T-cell (primary cell): ENCODE data around the gene NLRC3. TPM values are rescaled to one million over a fixed set of nuclear protein-coding genes. Genes with fewer than 3 reads are reported as not detected.

ENCODE experiments used
- ATAC-seq, 4 experiments: fragments of 200-7000 bp in 3 of 4; fragments of 150-1000 bp in 1 of 4; cut with Tn5 transposase; replicated peaks in 1 of 4; 1 replicate in 3 of 4; 2 replicates in 1 of 4; pipeline ENCODE4 v1.10.0; 2021; ENCODE audit warnings: moderate library complexity in 3 of 4, mild to moderate bottlenecking in 2 of 4, moderate number of reproducible peaks in 1 of 4
- CTCF ChIA-PET, 2 donors: fragments of 300-600 bp; sonication (Branson Sonifier 250); formaldehyde crosslinking; loops; one replicate each; lab custom pipeline; 2022; ENCODE audit warnings: antibody characterized with exemption in 2 of 2; lab: Charles Lee
- POLR2A ChIA-PET, 2 donors: fragments of 300-600 bp; sonication (Branson Sonifier 250); formaldehyde crosslinking; loops; one replicate each; lab custom pipeline; 2022; ENCODE audit warnings: antibody characterized with exemption in 2 of 2; lab: Charles Lee
- DNase-seq, 35 experiments: peaks; one replicate each; pipeline versions ENCODE4 v3.0.0 to v3.0.0-alpha.2; 2013 to 2023
- H3K27ac ChIP-seq: one replicate; pipeline ENCODE4 v1.5.1; 2013; ENCODE audit warnings: low read length
- H3K27me3 ChIP-seq, 2 experiments: replicated peaks in 1 of 2; 1 replicate in 1 of 2; 2 replicates in 1 of 2; pipeline versions ENCODE4 v1.6.1 to v1.7.0; 2013; ENCODE audit warnings: low read length in 1 of 2, mixed read lengths in 1 of 2; ENCODE audit not compliant: control insufficient read depth in 2 of 2, insufficient read depth in 2 of 2; ENCODE audit errors: extremely low read depth in 1 of 2
- H3K36me3 ChIP-seq, 2 donors: 1 replicate in 1 of 2; 2 replicates in 1 of 2; pipeline versions ENCODE4 v1.6.1 to v1.7.0; 2013; ENCODE audit warnings: low read length in 1 of 2; ENCODE audit not compliant: control insufficient read depth in 2 of 2, insufficient read depth in 1 of 2; ENCODE audit errors: extremely low read depth in 1 of 2
- H3K4me1 ChIP-seq, 2 experiments: 1 replicate in 1 of 2; 2 replicates in 1 of 2; pipeline versions ENCODE4 v1.6.1 to v1.7.0; 2013; ENCODE audit warnings: low read length in 2 of 2, mixed read lengths in 1 of 2; ENCODE audit not compliant: insufficient read depth in 2 of 2, control insufficient read depth in 1 of 2; ENCODE audit errors: extremely low read depth in 1 of 2
- H3K4me3 ChIP-seq, 2 donors: 1 replicate in 1 of 2; 2 replicates in 1 of 2; pipeline versions ENCODE4 v1.5.1 to v1.7.0; 2013; ENCODE audit warnings: mild to moderate bottlenecking in 2 of 2, low read length in 1 of 2, moderate library complexity in 1 of 2; ENCODE audit not compliant: control insufficient read depth in 1 of 2; ENCODE audit errors: extremely low read depth in 1 of 2
- H3K9me3 ChIP-seq: 2 replicates; pipeline ENCODE4 v1.7.0; 2013
- H3K27ac Mint-ChIP-seq, 2 donors: one replicate each; pipeline ENCODE4 v1.8.0; 2020 to 2021; ENCODE audit warnings: mild to moderate bottlenecking in 2 of 2, mixed read lengths in 2 of 2
- H3K27me3 Mint-ChIP-seq, 2 donors: one replicate each; pipeline ENCODE4 v1.8.0; 2021 to 2022; ENCODE audit warnings: mixed read lengths in 2 of 2
- H3K36me3 Mint-ChIP-seq: one replicate; pipeline ENCODE4 v1.8.0; 2021; ENCODE audit warnings: mixed read lengths
- H3K4me1 Mint-ChIP-seq, 3 donors: one replicate each; pipeline ENCODE4 v1.8.0; 2020 to 2022; ENCODE audit warnings: mixed read lengths in 3 of 3, mild to moderate bottlenecking in 1 of 3
- H3K4me3 Mint-ChIP-seq, 3 donors: one replicate each; pipeline ENCODE4 v1.8.0; 2020 to 2022; ENCODE audit warnings: mild to moderate bottlenecking in 3 of 3, mixed read lengths in 3 of 3, moderate library complexity in 3 of 3
- H3K9me3 Mint-ChIP-seq, 3 donors: one replicate each; pipeline ENCODE4 v1.8.0; 2020 to 2022; ENCODE audit warnings: mixed read lengths in 3 of 3
- WGBS: methylation state at CpG from one replicate; pipeline ENCODE4 v1.1.5; 2013; ENCODE audit warnings: missing lambda C conversion rate; ENCODE audit not compliant: insufficient coverage; 5-methylcytosine and 5-hydroxymethylcytosine counted together
- total RNA-seq, 35 experiments: library from RNA in 6 of 35; stranded (reverse) in 6 of 35; fragments of 120-200 nt in 1 of 35; gene quantifications; one replicate each; pipeline versions ENCODE4 v1.2.1 to v1.2.4 and lab custom pipeline; 2013 to 2026

NLRC3 gene
- total RNA-seq, 5 donors from 2014 or later (not counting 1 experiment from before 2014, with no cell fraction given), result 75.6 to 178 (median 160) TPM

GRCh38 chr16:3570420-3571062 lies 6.7 kb downstream of the NLRC3 start:
- peaks cover 29 to 45% (median 34%) of the 10 kb centered on the region in 3 donors for H3K4me1 Mint-ChIP-seq
- H3K4me3 ChIP-seq, result no peak overlapping the region
- ATAC-seq, result no peak
- H3K9me3 ChIP-seq, result no peaks in the 10 kb centered on the region
- ChIA-PET POLR2A (interaction anchor here in 1 of 2 donors (0.7 kb wide), 1 partner anchor 599 kb away, joined by 6 read pairs; no protein-coding TSS in a partner anchor), CTCF (no interaction called here)
- H3K27me3 Mint-ChIP-seq, result no peaks in the 10 kb centered on the region
- peak overlapping the region; percentile 3 to 53 for H3K27ac Mint-ChIP-seq
- H3K27me3 ChIP-seq, result no peaks in the 10 kb centered on the region
- peak overlapping the region in 1 of 3 donors; percentile 42 for H3K4me3 Mint-ChIP-seq
- DNase-seq, result no peak
- H3K27ac ChIP-seq, result no peak overlapping the region
- peaks cover 32% of the 10 kb centered on the region for H3K36me3 Mint-ChIP-seq
- peaks cover 0 to 8% (median 6%) of the 10 kb centered on the region in 3 donors for H3K9me3 Mint-ChIP-seq
- peaks cover 6 to 67% of the 10 kb centered on the region in 2 donors for H3K36me3 ChIP-seq
- H3K4me1 ChIP-seq, result peaks cover 5 to 45% of the 10 kb centered on the region in 2 experiments
- 100% methylated on average over 3 of the region's 4 CpGs for WGBS

DNA sequence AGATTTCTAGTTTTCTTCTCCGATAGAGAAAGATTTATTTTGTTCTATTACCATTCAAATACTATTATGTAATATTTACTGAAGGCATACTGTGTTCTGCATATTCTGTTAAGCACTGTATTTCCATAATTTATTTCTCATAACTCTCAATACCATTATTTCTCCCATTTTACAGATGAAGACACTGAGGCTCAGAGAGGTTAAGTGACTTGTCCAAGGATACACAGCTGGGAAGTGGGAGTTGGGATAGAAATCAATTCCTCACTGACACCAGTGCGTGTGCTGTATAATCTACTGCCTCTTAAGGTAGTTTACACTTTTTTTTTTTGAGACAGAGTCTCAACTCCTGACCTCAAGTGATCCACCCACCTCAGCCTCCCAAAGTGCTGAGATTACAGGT lies 7.4 kb downstream of the NLRC3 start:
- Histone ChIP-seq H3K36me3 (peaks cover 2 to 71% of the 10 kb centered on the region in 2 donors), H3K4me3 (no peak overlapping the region), H3K4me1 (peaks cover 2 to 38% of the 10 kb centered on the region in 2 experiments), H3K27ac (no peak overlapping the region), H3K9me3 (no peaks in the 10 kb centered on the region), H3K27me3 (no peaks in the 10 kb centered on the region)
- no peak overlapping the region for H3K4me3 Mint-ChIP-seq
- POLR2A ChIA-PET, result no interaction called here
- H3K36me3 Mint-ChIP-seq, result peaks cover 39% of the 10 kb centered on the region
- peaks cover 0 to 8% (median 6%) of the 10 kb centered on the region in 3 donors for H3K9me3 Mint-ChIP-seq
- CTCF ChIA-PET, result no interaction called here
- no peaks in the 10 kb centered on the region for H3K27me3 Mint-ChIP-seq
- H3K27ac Mint-ChIP-seq, result no peak overlapping the region
- DNase-seq, result no peak
- no peak for ATAC-seq
- H3K4me1 Mint-ChIP-seq, result peaks cover 25 to 38% (median 28%) of the 10 kb centered on the region in 3 donors
- no CpG with 5 or more reads among the region's 2 CpGs for WGBS

GRCh38 chr16:3566990-3567389 lies 10.2 kb downstream of the NLRC3 start:
- POLR2A ChIA-PET, result interaction anchor here in 1 of 2 donors (0.6 to 1.1 kb wide), 3 partner anchors 34 to 1177 kb away, joined by 3 to 4 read pairs (median 3); no protein-coding TSS in a partner anchor
- CTCF ChIA-PET, result no interaction called here

DNA sequence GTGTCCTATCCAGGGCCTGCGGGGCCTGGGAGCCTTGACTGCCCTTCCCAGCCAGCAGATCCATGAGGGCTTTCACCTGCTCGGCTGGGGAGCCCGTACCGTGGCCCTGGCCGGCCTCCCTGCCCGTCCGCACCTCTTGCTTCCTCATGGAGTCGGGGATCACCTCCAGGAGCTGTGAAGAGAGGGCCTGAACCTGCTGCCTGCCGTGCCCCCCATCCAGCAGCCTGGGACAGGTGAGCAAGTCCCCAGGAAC lies 12.4 kb downstream of the NLRC3 start:
- 95% methylated on average over 9 of the region's 9 CpGs for WGBS
- H3K9me3 Mint-ChIP-seq, result no peaks in the 10 kb centered on the region
- DNase-seq (no peak), ATAC-seq (no peak)
- POLR2A ChIA-PET, result no interaction called here
- H3K4me1 Mint-ChIP-seq, result peaks cover 0 to 5% (median 0%) of the 10 kb centered on the region in 3 donors
- Histone ChIP-seq H3K36me3 (peaks cover 21 to 81% of the 10 kb centered on the region in 2 donors), H3K27ac (no peak overlapping the region), H3K9me3 (no peaks in the 10 kb centered on the region), H3K4me1 (peaks cover 0 to 6% of the 10 kb centered on the region in 2 experiments), H3K27me3 (no peaks in the 10 kb centered on the region), H3K4me3 (no peak overlapping the region)
- no peak overlapping the region for H3K4me3 Mint-ChIP-seq
- no peak overlapping the region for H3K27ac Mint-ChIP-seq
- H3K27me3 Mint-ChIP-seq, result no peaks in the 10 kb centered on the region
- CTCF ChIA-PET, result no interaction called here
- H3K36me3 Mint-ChIP-seq, result peaks cover 29% of the 10 kb centered on the region

More at GRCh38 chr16:3566990-3567389, 10.2 kb downstream of the NLRC3 start:
- no peak for ATAC-seq
- Histone ChIP-seq H3K4me1 (peaks cover 0 to 10% of the 10 kb centered on the region in 2 experiments), H3K36me3 (peaks cover 14 to 81% of the 10 kb centered on the region in 2 donors), H3K27me3 (no peaks in the 10 kb centered on the region), H3K27ac (no peak overlapping the region), H3K9me3 (no peaks in the 10 kb centered on the region), H3K4me3 (no peak overlapping the region)
- Mint-ChIP-seq H3K4me3 (no peak overlapping the region), H3K36me3 (peaks cover 37% of the 10 kb centered on the region), H3K27me3 (no peaks in the 10 kb centered on the region), H3K27ac (no peak overlapping the region), H3K4me1 (peaks cover 4 to 15% (median 6%) of the 10 kb centered on the region in 3 donors), H3K9me3 (peaks cover 0 to 8% (median 6%) of the 10 kb centered on the region in 3 donors)
- no peak for DNase-seq
- WGBS, result 76% methylated on average over 6 of the region's 8 CpGs

- Mint-ChIP-seq H3K9me3 (no peaks in the 10 kb centered on the region), H3K27ac (no peak overlapping the region), H3K4me1 (peaks cover 0 to 3% (median 0%) of the 10 kb centered on the region in 3 donors), H3K4me3 (no peak overlapping the region), H3K36me3 (peaks cover 30% of the 10 kb centered on the region), H3K27me3 (no peaks in the 10 kb centered on the region)
- Histone ChIP-seq H3K4me3 (no peak overlapping the region), H3K9me3 (no peaks in the 10 kb centered on the region), H3K27ac (no peak overlapping the region), H3K36me3 (peaks cover 21 to 80% of the 10 kb centered on the region in 2 donors), H3K27me3 (no peaks in the 10 kb centered on the region), H3K4me1 (peaks cover 0 to 6% of the 10 kb centered on the region in 2 experiments)
- WGBS, result 96% methylated on average over 39 of the region's 43 CpGs
- ChIA-PET POLR2A (no interaction called here), CTCF (no interaction called here)
- ATAC-seq (no peak), DNase-seq (no peak)
Measured at GRCh38 chr16:3564130-3564888, 12.9 kb downstream of the NLRC3 start.

GRCh38 chr16:3562914-3563480 lies 14.2 kb downstream of the NLRC3 start:
- ChIA-PET POLR2A (no interaction called here), CTCF (no interaction called here)
- Mint-ChIP-seq H3K27me3 (no peaks in the 10 kb centered on the region), H3K27ac (no peak overlapping the region), H3K4me1 (no peaks in the 10 kb centered on the region), H3K4me3 (no peak overlapping the region), H3K9me3 (no peaks in the 10 kb centered on the region), H3K36me3 (peaks cover 31% of the 10 kb centered on the region)
- H3K4me1 ChIP-seq, result peaks cover 0 to under 1% of the 10 kb centered on the region in 2 experiments
- no peaks in the 10 kb centered on the region for H3K9me3 ChIP-seq
- no peak overlapping the region for H3K4me3 ChIP-seq
- H3K36me3 ChIP-seq, result peaks cover 24 to 85% of the 10 kb centered on the region in 2 donors
- H3K27me3 ChIP-seq, result no peaks in the 10 kb centered on the region
- H3K27ac ChIP-seq, result no peak overlapping the region
- DNase-seq (no peak), ATAC-seq (peak in 1 of 4 experiments; percentile 32)
- 98% methylated on average over 28 of the region's 29 CpGs for WGBS
